ENCODE results near the gene LDHAL6A. TPM values are rescaled to one million over a fixed set of nuclear protein-coding genes. Genes with fewer than 3 reads are reported as not detected.

The LDHAL6A gene
- total RNA-seq, 2 donors from 2014 or later: not detected

Other genes starting within 250 kb of the LDHAL6A start
- gene SAA4, start 219.1 kb upstream of the LDHAL6A start, total RNA-seq: not detected
- under 1 TPM in 1 of 2 donors, not detected in 1; 0.38 TPM for gene SAA2, start 207.2 kb upstream of the LDHAL6A start, total RNA-seq
- not detected for gene SAA1, start 189.6 kb upstream of the LDHAL6A start, total RNA-seq
- gene HPS5, start 133.7 kb upstream of the LDHAL6A start, total RNA-seq: 10 to 100 TPM; 18.7 to 22.2 TPM
- gene GTF2H1, start 133.3 kb upstream of the LDHAL6A start, total RNA-seq: 10 to 100 TPM; 43.5 to 47.4 TPM
- 100 to 1,000 TPM; 629 to 665 TPM for gene LDHA, start 61.3 kb upstream of the LDHAL6A start, total RNA-seq
- gene LDHC, start 43.5 kb upstream of the LDHAL6A start, total RNA-seq: not detected
- 10 to 100 TPM; 48.3 to 59.0 TPM for gene TSG101, start 71.1 kb downstream of the LDHAL6A start, total RNA-seq
- gene UEVLD, start 132.9 kb downstream of the LDHAL6A start, total RNA-seq: 10 to 100 TPM; 17.5 to 24.3 TPM
- gene MISFA, start 143.9 kb downstream of the LDHAL6A start, total RNA-seq: 1 to 10 TPM; 1.0 to 3.1 TPM
- 10 to 100 TPM; 23.1 to 25.3 TPM for gene SPTY2D1, start 178.5 kb downstream of the LDHAL6A start, total RNA-seq
- 1 to 10 TPM; 1.0 to 1.8 TPM for gene TMEM86A, start 242.9 kb downstream of the LDHAL6A start, total RNA-seq

Measured in activated T-cell treated with anti-CD3 and anti-CD28 coated beads, Interleukin-2, amount 50 U/mL, for 72 hours (primary cell).